B cell (primary cell): ENCODE data around the gene NLRP1.

Source experiments
- CTCF ChIP-seq: fragments of 200-600 bp; IDR thresholded peaks from one replicate; pipeline ENCODE4 v1.8.0; 2022; ENCODE audit warnings: antibody characterized with exemption, mild to moderate bottlenecking
- EZH2 ChIP-seq: IDR thresholded peaks from 2 replicates; pipeline ENCODE4 v1.6.1; 2012; ENCODE audit warnings: borderline replicate concordance, low read depth, mild to moderate bottlenecking, moderate library complexity, low read length; ENCODE audit not compliant: insufficient read depth, poor library complexity, severe bottlenecking

- TF ChIP-seq CTCF (no peak), EZH2 (no peak)
Measured at GRCh38 chr17:5544115-5544514, 40.2 kb downstream of the NLRP1 start.
